Measurements from ENCODE around the gene MT1B. TPM values are rescaled to one million over a fixed set of nuclear protein-coding genes. Genes with fewer than 3 reads are reported as not detected.

Gene MT1B
- total and polyA plus RNA-seq, 2 of the 13 experiments (the other 11 are each of a cell fraction or from before 2014, with no cell fraction given): 0.89 TPM; not detected in 1

DNA sequence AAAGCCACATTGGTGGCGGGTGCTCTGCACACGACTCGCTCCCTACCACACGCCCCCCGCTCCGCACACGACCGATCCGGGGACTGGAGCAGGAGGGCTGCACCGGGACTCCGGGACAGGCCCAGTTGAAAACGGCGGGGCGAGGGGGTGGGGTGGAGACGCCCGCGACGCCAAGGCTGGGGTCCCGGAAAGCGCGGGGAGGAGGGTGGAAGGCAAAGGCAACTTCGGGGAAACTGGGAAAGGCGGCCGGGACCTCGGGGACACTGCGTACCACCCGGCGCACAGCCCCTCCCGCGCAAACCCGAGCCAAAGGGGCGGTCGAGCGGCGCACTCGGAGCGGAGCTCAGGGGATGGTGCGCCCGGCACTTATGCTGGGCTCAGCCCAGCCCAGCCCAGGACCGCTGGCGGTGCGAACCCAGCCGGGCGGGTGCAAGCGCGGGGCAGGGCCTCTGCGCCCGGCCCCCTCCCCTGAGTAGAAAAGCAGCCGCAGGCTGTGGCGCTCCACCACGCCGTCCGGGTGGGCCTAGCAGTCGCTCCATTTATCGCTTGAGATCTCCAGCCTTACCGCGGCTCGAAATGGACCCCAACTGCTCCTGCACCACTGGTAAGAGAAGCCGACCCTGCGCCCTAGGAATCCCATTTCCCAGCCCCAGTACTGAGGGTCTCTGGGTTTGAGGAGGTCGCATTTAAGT, 19.4 kb upstream of the MT1B start, which contains the start of gene MT1M (continued):
- TF ChIP-seq, protein P1, sequence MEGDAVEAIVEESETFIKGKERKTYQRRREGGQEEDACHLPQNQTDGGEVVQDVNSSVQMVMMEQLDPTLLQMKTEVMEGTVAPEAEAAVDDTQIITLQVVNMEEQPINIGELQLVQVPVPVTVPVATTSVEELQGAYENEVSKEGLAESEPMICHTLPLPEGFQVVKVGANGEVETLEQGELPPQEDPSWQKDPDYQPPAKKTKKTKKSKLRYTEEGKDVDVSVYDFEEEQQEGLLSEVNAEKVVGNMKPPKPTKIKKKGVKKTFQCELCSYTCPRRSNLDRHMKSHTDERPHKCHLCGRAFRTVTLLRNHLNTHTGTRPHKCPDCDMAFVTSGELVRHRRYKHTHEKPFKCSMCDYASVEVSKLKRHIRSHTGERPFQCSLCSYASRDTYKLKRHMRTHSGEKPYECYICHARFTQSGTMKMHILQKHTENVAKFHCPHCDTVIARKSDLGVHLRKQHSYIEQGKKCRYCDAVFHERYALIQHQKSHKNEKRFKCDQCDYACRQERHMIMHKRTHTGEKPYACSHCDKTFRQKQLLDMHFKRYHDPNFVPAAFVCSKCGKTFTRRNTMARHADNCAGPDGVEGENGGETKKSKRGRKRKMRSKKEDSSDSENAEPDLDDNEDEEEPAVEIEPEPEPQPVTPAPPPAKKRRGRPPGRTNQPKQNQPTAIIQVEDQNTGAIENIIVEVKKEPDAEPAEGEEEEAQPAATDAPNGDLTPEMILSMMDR (CRISPR knock-in tag; IDR thresholded peaks at IDR 0.05): 0 out of 2 replicates have a peak, but pooled peaks have one; percentile 10
- no peak for TF ChIP-seq CBX2 (IDR thresholded peaks at IDR 0.05; ENCODE audit: low read depth, low read length)
- no peak for TF ChIP-seq CBX2 (CRISPR knock-in tag; IDR thresholded peaks at IDR 0.05; ENCODE audit: low read depth)

DNA sequence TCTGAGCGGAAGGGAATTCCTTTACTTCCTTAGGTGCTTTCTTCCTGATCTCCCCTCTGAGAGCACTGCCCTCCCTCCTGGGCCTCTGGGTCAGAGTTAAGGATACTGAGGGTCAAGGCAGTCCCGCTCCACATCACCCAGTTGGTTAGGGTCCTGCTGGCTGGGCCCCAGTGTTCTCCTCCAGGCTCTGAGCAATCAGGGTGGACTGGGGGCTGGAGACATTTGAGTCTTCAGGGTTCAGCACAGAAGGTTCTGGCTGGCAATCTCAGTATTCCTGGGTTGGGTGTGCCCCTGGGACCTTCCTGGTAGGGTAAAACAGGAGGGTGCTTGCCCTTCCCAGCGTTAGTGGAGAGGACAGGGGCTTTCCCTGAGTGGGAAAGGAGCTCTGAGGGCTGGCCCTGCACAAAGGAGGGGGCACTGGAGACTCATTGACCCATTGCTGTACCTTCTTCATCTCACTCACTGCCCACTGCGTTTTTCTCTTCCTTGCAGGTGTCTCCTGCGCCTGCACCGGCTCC, 18.8 kb upstream of the MT1B start:
- FAIRE-seq (no peak), DNase-seq (ENCODE audit: low spot score) (no peak), ATAC-seq (no peak)
- no peaks in the 10 kb centered on the region for H4K20me1 ChIP-seq (ENCODE audit: insufficient read depth, low read length)
- peaks cover 8 to 89% of the 10 kb centered on the region in 2 experiments; a peak in 4 of 5 replicates for H3K27me3 ChIP-seq (ENCODE audit: control insufficient read depth in 1 of 2, insufficient read depth in 2 of 2, low read length in 2 of 2)
- WGBS (ENCODE audit: low lambda C conversion rate): 63% methylated on average over 4 of the region's 6 CpGs
- POLR2A ChIA-PET: interaction anchor here (1.2 kb wide), 1 partner anchor 25 kb away, joined by 3 read pairs; the partner anchor contains the start of gene MT2A
- CTCF ChIA-PET (ENCODE audit: low intra/inter-chr PET ratio, low total read pairs): no interaction called here
- peak overlapping the region in 2 of 3 experiments; percentile 54 to 73; a peak in 3 of 6 replicates for H3K4me3 ChIP-seq (replicated peaks in 1 of 3; ENCODE audit: insufficient read depth in 1 of 3, low read depth in 2 of 3, low read length in 3 of 3)
- H3K36me3 ChIP-seq (replicated peaks in 1 of 2; ENCODE audit: control insufficient read depth in 1 of 2, insufficient read depth in 2 of 2, low read length in 2 of 2): no peaks in the 10 kb centered on the region
- no peak overlapping the region for H2AFZ ChIP-seq (ENCODE audit: low read length)
- no peak overlapping the region for H3K9ac ChIP-seq (ENCODE audit: insufficient read depth, low read depth, low read length)
- H3K27ac ChIP-seq (ENCODE audit: extremely low read length, insufficient read depth, low read length): no peak overlapping the region
- peak overlapping the region; percentile 77; the same call in 1 of the 2 replicates for H3K4me2 ChIP-seq (ENCODE audit: low read depth, low read length)
- H3K9me3 ChIP-seq (ENCODE audit: low read length): no peaks in the 10 kb centered on the region
- BruUV-seq (replicated peaks): no TSS peak
- in situ Hi-C loops (cut with HindIII; ENCODE audit: extremely low pct_ligation_motif_present, low pct_unique_long_range_greater_than_20kb) (no loop called here), intact Hi-C loops (cut with micrococcal nuclease; ENCODE audit: unreplicated experiment) (no loop called here)
- no peaks in the 10 kb centered on the region for H3K79me2 ChIP-seq (ENCODE audit: insufficient read depth, low read length)
- H3K4me1 ChIP-seq (ENCODE audit: insufficient read depth, low read length): peaks cover 24% of the 10 kb centered on the region
- TF ChIP-seq, protein P2, sequence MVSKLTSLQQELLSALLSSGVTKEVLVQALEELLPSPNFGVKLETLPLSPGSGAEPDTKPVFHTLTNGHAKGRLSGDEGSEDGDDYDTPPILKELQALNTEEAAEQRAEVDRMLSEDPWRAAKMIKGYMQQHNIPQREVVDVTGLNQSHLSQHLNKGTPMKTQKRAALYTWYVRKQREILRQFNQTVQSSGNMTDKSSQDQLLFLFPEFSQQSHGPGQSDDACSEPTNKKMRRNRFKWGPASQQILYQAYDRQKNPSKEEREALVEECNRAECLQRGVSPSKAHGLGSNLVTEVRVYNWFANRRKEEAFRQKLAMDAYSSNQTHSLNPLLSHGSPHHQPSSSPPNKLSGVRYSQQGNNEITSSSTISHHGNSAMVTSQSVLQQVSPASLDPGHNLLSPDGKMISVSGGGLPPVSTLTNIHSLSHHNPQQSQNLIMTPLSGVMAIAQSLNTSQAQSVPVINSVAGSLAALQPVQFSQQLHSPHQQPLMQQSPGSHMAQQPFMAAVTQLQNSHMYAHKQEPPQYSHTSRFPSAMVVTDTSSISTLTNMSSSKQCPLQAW (CRISPR knock-in tag; IDR thresholded peaks at IDR 0.05): no peak
- TF ChIP-seq FLYWCH1 (CRISPR knock-in tag; IDR thresholded peaks at IDR 0.05): no peak
- TF ChIP-seq, protein P3, sequence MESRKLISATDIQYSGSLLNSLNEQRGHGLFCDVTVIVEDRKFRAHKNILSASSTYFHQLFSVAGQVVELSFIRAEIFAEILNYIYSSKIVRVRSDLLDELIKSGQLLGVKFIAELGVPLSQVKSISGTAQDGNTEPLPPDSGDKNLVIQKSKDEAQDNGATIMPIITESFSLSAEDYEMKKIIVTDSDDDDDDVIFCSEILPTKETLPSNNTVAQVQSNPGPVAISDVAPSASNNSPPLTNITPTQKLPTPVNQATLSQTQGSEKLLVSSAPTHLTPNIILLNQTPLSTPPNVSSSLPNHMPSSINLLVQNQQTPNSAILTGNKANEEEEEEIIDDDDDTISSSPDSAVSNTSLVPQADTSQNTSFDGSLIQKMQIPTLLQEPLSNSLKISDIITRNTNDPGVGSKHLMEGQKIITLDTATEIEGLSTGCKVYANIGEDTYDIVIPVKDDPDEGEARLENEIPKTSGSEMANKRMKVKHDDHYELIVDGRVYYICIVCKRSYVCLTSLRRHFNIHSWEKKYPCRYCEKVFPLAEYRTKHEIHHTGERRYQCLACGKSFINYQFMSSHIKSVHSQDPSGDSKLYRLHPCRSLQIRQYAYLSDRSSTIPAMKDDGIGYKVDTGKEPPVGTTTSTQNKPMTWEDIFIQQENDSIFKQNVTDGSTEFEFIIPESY (CRISPR knock-in tag; IDR thresholded peaks at IDR 0.05): no peak
- TF ChIP-seq, protein P1 (CRISPR knock-in tag; IDR thresholded peaks at IDR 0.05): no peak
- TF ChIP-seq PCBP2 (optimal IDR thresholded peaks at IDR 0.05; ENCODE audit: low read depth, low read length, poor library complexity, severe bottlenecking): no peak
- no peak for TF ChIP-seq ZNF619 (CRISPR knock-in tag; IDR thresholded peaks at IDR 0.05)
- TF ChIP-seq PAF1 (CRISPR knock-in tag; IDR thresholded peaks at IDR 0.05): no peak
- no peak for TF ChIP-seq HHEX (CRISPR knock-in tag; IDR thresholded peaks at IDR 0.05)
- TF ChIP-seq SMAD9 (CRISPR knock-in tag; IDR thresholded peaks at IDR 0.05): no peak
- TF ChIP-seq SRSF9 (IDR thresholded peaks at IDR 0.05; ENCODE audit: borderline replicate concordance, insufficient read depth, low read depth, low read length, poor library complexity, severe bottlenecking): no peak
- no peak for TF ChIP-seq TARDBP (CRISPR knock-in tag; IDR thresholded peaks at IDR 0.05)
